ENCODE data around the gene RECQL5. TPM values are rescaled to one million over a fixed set of nuclear protein-coding genes. Genes with fewer than 3 reads are reported as not detected.

RECQL5 gene
- total and polyA plus RNA-seq, 2 experiments from 2014 or later: 23.1 to 44.4 TPM

GRCh38 chr17:75637551-75637950, 29.4 kb downstream of the RECQL5 start:
- no peaks in the 10 kb centered on the region for H3K9me3 ChIP-seq (ENCODE audit: low read depth)
- 92% methylated on average over 7 of the region's 7 CpGs for WGBS (ENCODE audit: low lambda C conversion rate, missing lambda C conversion rate)
- DNase-seq (ENCODE audit: low spot score): no peak
- no peaks in the 10 kb centered on the region for H3K9me2 ChIP-seq (replicated peaks; ENCODE audit: insufficient read depth)
- H4K20me1 ChIP-seq (ENCODE audit: insufficient read depth, poor library complexity, severe bottlenecking): no peaks in the 10 kb centered on the region
- no peak for TF ChIP-seq EZH2 (IDR thresholded peaks at IDR 0.05; ENCODE audit: borderline replicate concordance)
- TF ChIP-seq CTCF (IDR thresholded peaks at IDR 0.05; ENCODE audit: poor library complexity): no peak
- TF ChIP-seq EZH2phosphoT487 (IDR thresholded peaks at IDR 0.05; ENCODE audit: low read depth, severe bottlenecking, unreplicated experiment): no peak
- H3K27me3 ChIP-seq: no peaks in the 10 kb centered on the region
- H3K79me2 ChIP-seq: no peaks in the 10 kb centered on the region
- H3K36me3 ChIP-seq (replicated peaks; ENCODE audit: insufficient read depth, low read depth): no peaks in the 10 kb centered on the region
- no peak overlapping the region for H3K4me3 ChIP-seq
- H3K27ac ChIP-seq: no peak overlapping the region
- H3K4me2 ChIP-seq: no peak overlapping the region
- no peak overlapping the region for H2AFZ ChIP-seq
- H3K4me1 ChIP-seq (ENCODE audit: insufficient read depth): peaks cover 34% of the 10 kb centered on the region

- H3K9me3 ChIP-seq (ENCODE audit: low read depth): no peaks in the 10 kb centered on the region
- H3K9me2 ChIP-seq (replicated peaks; ENCODE audit: insufficient read depth): no peaks in the 10 kb centered on the region
- no peaks in the 10 kb centered on the region for H3K36me3 ChIP-seq (replicated peaks; ENCODE audit: insufficient read depth, low read depth)
- no peak overlapping the region for H3K4me3 ChIP-seq
- no peak for TF ChIP-seq CTCF (IDR thresholded peaks at IDR 0.05; ENCODE audit: poor library complexity)
- no peak for TF ChIP-seq EZH2phosphoT487 (IDR thresholded peaks at IDR 0.05; ENCODE audit: low read depth, severe bottlenecking, unreplicated experiment)
- TF ChIP-seq EZH2 (IDR thresholded peaks at IDR 0.05; ENCODE audit: borderline replicate concordance): no peak
- no peaks in the 10 kb centered on the region for H4K20me1 ChIP-seq (ENCODE audit: insufficient read depth, poor library complexity, severe bottlenecking)
- no peaks in the 10 kb centered on the region for H3K27me3 ChIP-seq
- peaks cover 30% of the 10 kb centered on the region for H3K4me1 ChIP-seq (ENCODE audit: insufficient read depth)
- no peak overlapping the region for H2AFZ ChIP-seq
- DNase-seq (ENCODE audit: low spot score): no peak
- whole genome bisulfite sequencing (ENCODE audit: low lambda C conversion rate, missing lambda C conversion rate): 95% methylated on average over 13 of the region's 13 CpGs
- H3K79me2 ChIP-seq: no peaks in the 10 kb centered on the region
- no peak overlapping the region for H3K27ac ChIP-seq
- H3K4me2 ChIP-seq: no peak overlapping the region
Measured at GRCh38 chr17:75637143-75637538, 29.8 kb downstream of the RECQL5 start.

- H2AFZ ChIP-seq: no peak overlapping the region
- no peak overlapping the region for H3K4me3 ChIP-seq
- no peak for DNase-seq (ENCODE audit: low spot score)
- 94% methylated on average over 19 of the region's 19 CpGs for WGBS (ENCODE audit: low lambda C conversion rate, missing lambda C conversion rate)
- no peak overlapping the region for H3K27ac ChIP-seq
- H4K20me1 ChIP-seq (ENCODE audit: insufficient read depth, poor library complexity, severe bottlenecking): no peaks in the 10 kb centered on the region
- no peak for TF ChIP-seq EZH2phosphoT487 (IDR thresholded peaks at IDR 0.05; ENCODE audit: low read depth, severe bottlenecking, unreplicated experiment)
- no peak for TF ChIP-seq CTCF (IDR thresholded peaks at IDR 0.05; ENCODE audit: poor library complexity)
- no peak for TF ChIP-seq EZH2 (IDR thresholded peaks at IDR 0.05; ENCODE audit: borderline replicate concordance)
- no peaks in the 10 kb centered on the region for H3K79me2 ChIP-seq
- peaks cover 28% of the 10 kb centered on the region for H3K4me1 ChIP-seq (ENCODE audit: insufficient read depth)
- H3K9me2 ChIP-seq (replicated peaks; ENCODE audit: insufficient read depth): no peaks in the 10 kb centered on the region
- no peaks in the 10 kb centered on the region for H3K36me3 ChIP-seq (replicated peaks; ENCODE audit: insufficient read depth, low read depth)
- no peaks in the 10 kb centered on the region for H3K9me3 ChIP-seq (ENCODE audit: low read depth)
- no peaks in the 10 kb centered on the region for H3K27me3 ChIP-seq
- H3K4me2 ChIP-seq: no peak overlapping the region
Measured at GRCh38 chr17:75636381-75637142, 30.4 kb downstream of the RECQL5 start.
